Omental fat pad (tissue), 4 donors: ENCODE measurements around the gene RFFL. TPM values are rescaled to one million over a fixed set of nuclear protein-coding genes. Genes with fewer than 3 reads are reported as not detected.
"Not testable (repeated sequence)": the region's sequence is repeated elsewhere in the genome, so short reads cannot be mapped to it uniquely, and the experiment has no call there.

Experiments used
- ATAC-seq: fragments of 150-250 bp; one replicate; pipeline ENCODE4 v1.9.1; 2016; ENCODE audit warnings: mild to moderate bottlenecking, moderate library complexity; ENCODE audit not compliant: low FRiP score
- DNase-seq: peaks from one replicate; pipeline ENCODE4 v3.0.0-alpha.2; 2019; ENCODE audit warnings: low spot score
- total RNA-seq, 4 donors: library from RNA; depleted of rRNA; stranded (reverse); fragments of >200 nt; gene quantifications; one replicate each; pipeline ENCODE4 v1.1.0, GENCODE V29; 2016
- TF ChIP-seq, protein P1 (sequence below), 3 donors: fragments of 450-650 bp; IDR thresholded peaks; one replicate each; pipeline ENCODE4 v1.5.1; 2016 to 2017; ENCODE audit warnings: antibody characterized with exemption in 3 of 3, mild to moderate bottlenecking in 3 of 3, moderate library complexity in 2 of 3

Gene RFFL, protein sequence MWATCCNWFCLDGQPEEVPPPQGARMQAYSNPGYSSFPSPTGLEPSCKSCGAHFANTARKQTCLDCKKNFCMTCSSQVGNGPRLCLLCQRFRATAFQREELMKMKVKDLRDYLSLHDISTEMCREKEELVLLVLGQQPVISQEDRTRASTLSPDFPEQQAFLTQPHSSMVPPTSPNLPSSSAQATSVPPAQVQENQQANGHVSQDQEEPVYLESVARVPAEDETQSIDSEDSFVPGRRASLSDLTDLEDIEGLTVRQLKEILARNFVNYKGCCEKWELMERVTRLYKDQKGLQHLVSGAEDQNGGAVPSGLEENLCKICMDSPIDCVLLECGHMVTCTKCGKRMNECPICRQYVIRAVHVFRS
- total RNA-seq, result 10 to 100 TPM; 17.3 to 23.1 (median 19.7) TPM

DNA sequence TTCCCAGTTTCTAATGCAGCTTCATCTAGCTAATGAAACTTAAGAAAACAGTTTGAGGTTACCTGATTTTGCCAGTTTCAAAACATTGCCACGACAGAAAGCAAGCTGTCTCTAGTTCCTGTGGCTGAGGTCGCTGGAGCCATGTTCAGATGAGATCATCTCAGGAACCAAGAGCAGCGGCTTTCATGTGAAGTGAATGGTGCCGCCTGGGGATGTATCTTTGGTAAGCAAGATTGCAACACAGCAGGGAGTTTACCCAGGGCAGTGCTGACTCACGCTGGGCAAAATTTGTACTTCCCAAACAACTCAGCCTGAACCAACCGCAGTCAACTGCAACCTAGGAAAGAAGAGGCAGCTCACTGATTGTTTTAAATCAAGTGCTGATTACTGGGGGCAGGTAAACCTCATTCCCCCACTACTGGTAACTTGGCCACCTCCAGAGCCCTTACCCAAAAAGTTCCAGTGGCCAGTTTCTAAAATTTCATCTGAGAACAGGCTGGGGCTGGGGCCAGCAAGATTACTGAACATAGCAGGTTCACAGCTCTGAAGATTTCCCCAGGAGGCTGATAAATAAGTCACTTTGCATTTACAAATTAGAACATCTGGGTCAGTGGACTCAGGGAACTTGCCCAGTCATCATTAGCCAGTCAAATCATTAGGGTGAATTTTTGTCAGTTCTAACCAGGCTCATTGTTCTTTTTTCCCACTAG lies at the start of gene RFFL:
TSS of gene RFFL (minus strand) at position 194 of the 710 bp plus-strand sequence. CDS start 37,154 bp downstream, outside the sequence.
- ATAC-seq, result peak; percentile 97
- peak; percentile 66 for DNase-seq
- TF ChIP-seq, protein P1, sequence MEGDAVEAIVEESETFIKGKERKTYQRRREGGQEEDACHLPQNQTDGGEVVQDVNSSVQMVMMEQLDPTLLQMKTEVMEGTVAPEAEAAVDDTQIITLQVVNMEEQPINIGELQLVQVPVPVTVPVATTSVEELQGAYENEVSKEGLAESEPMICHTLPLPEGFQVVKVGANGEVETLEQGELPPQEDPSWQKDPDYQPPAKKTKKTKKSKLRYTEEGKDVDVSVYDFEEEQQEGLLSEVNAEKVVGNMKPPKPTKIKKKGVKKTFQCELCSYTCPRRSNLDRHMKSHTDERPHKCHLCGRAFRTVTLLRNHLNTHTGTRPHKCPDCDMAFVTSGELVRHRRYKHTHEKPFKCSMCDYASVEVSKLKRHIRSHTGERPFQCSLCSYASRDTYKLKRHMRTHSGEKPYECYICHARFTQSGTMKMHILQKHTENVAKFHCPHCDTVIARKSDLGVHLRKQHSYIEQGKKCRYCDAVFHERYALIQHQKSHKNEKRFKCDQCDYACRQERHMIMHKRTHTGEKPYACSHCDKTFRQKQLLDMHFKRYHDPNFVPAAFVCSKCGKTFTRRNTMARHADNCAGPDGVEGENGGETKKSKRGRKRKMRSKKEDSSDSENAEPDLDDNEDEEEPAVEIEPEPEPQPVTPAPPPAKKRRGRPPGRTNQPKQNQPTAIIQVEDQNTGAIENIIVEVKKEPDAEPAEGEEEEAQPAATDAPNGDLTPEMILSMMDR (IDR thresholded peaks at IDR 0.05), result no peak

DNA sequence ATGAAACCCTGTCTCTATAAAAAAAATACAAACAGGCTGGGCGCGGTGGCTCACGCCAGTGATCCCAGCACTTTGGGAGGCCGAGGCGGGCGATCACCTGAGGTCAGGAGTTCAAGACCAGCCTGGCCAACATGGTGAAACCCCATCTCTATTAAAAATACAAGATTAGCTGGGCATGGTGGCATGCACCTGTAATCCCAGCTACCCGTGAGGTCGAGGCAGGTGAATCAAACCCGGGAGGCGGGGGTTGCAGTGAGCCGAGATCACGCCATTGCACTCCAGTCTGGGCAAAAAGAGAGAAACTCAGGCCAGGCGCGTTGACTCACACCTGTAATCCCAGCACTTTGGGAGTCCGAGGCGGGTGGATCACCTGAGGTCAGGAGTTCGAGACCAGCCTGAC lies 47.3 kb upstream of the RFFL start:
- ATAC-seq, DNase-seq: not testable (repeated sequence)

DNA sequence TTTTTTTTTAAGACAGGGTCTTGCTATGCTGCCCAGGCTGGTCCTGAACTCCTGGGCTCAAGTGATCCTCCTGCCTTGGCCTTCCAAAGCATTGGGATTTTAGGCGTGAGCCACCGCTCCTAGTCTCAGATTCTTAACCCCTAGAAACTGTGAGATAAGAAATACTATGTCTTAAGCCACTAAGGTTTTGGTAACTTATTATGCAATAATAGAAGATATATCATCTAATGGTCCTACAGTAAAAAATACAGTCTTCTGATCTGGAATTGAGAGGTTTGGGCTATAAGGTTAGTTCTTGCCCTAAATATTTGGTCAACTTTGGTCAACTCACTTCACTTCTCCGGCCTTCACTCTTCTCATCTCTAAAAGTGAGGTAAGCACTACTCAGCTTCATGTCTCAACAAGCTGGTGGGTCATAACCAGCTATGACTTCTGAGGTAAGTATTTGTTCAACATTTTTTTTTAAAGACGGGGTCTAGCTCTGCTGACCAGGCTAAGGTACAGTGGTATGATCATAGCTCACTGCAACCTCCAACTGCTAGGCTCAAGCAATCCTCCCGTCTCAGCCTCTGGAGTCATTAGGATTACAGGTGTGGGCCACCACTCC lies 41.4 kb upstream of the RFFL start:
- DNase-seq (no peak), ATAC-seq (no peak)
- TF ChIP-seq, protein P1 (IDR thresholded peaks at IDR 0.05), result no peak

DNA sequence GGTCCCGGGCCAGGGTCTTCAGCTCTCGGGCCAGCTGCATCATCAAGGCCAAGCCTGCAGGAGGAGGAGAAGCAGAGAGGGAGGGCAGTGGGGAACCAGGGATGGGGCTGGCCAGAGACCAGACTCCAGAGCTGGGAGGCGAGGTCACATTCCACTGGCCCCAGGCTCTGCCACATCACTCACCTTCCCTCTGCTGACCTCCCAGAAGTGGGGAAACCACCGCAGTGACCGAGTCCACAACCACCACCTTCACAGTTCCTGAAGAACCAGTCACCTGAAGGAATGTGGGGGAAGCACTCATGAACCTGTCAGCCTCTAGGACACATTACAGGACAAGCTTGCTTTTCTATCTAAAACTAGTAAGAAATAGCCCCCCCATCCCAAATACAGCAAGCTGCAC lies 39.8 kb upstream of the RFFL start:
- ATAC-seq (no peak), DNase-seq (no peak)
- TF ChIP-seq, protein P1 (IDR thresholded peaks at IDR 0.05), result no peak

DNA sequence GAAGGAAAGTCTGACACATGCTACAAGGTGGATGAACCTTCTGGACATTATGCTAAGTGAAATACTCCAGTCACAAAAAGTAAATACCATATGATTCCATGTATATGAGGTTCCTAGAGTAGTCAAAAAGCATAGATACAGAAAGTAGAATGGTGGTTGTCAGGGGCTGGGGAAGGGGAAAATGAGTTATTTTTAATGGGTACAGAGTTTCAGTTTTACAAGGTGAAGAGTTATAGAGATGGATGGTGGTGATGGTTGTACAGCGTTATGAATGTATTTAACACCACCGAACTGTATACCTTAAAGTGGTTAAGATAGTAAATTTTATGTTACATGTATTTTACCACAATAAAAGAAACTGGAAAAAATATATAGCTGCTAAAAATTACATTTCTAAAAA lies 38.2 kb upstream of the RFFL start:
- no peak for ATAC-seq
- TF ChIP-seq, protein P1 (IDR thresholded peaks at IDR 0.05), result no peak
- no peak for DNase-seq

DNA sequence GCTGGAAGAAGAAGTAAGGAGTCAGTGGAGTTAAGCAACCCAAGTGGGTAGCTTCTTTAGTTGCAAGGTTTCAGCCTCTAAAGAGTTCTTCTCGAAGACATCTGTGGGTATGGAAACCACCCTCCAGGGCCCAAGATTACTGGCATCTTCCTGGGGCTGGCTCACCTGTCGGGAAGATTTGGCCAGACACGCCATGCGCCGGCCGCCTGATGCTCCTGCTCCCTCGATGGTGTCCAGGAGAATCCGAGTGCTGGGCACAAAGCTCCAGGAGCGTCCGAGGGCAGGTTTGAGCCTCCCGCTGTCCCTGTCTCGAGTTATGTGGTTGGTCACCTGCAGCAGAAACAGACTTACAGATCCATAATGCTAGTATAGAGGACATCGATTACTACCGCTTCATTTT lies 37.5 kb upstream of the RFFL start:
- no peak for DNase-seq
- no peak for ATAC-seq
- TF ChIP-seq, protein P1 (IDR thresholded peaks at IDR 0.05), result no peak

DNA sequence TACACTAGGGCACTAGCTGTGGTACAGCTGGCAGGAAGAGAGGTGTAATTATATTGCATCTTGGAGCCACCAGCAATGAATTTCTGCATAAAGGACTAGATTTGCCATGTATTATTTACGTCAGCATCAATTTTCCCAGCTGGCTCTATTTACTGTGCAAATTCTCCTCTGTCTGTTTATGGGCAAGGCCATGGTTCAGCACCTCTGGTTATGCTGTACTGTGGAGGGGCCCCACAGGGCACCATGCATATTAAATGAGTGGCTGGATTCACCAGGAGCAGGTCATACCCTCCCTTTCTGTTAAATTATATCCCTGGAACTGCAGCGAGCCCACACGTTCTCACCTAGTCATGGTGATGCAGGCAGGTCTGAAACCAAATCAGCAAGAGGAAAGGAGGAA lies 36.4 kb upstream of the RFFL start:
- DNase-seq, result no peak
- ATAC-seq, result no peak
- TF ChIP-seq, protein P1 (IDR thresholded peaks at IDR 0.05), result no peak
